Germinal center (tissue), 1 donor: Measurements from ENCODE around the gene GDF7.

Source experiments
- DNase-seq: peaks from one replicate; pipeline ENCODE4 v3.0.0; 2012; ENCODE audit warnings: mixed read lengths, low spot score

GDF7 gene

GRCh38 chr2:20629181-20629580 is 37.8 kb upstream of the GDF7 start:
- no peak for DNase-seq

- DNase-seq = no peak
These were observed 37.3 kb upstream of the GDF7 start for GRCh38 chr2:20629581-20630171.

GRCh38 chr2:20630967-20631366 is 36.0 kb upstream of the GDF7 start:
- DNase-seq = no peak

GRCh38 chr2:20631617-20632307 is 35.2 kb upstream of the GDF7 start:
- DNase-seq = no peak

GRCh38 chr2:20632446-20632990 is 34.4 kb upstream of the GDF7 start:
- no peak for DNase-seq

- no peak for DNase-seq
These were observed 33.9 kb upstream of the GDF7 start for GRCh38 chr2:20633001-20633400.

- no peak for DNase-seq
These were observed 33.0 kb upstream of the GDF7 start for GRCh38 chr2:20633794-20634506.

- no peak for DNase-seq
These were observed 32.3 kb upstream of the GDF7 start for GRCh38 chr2:20634507-20635112.

- DNase-seq = no peak
These were observed 31.8 kb upstream of the GDF7 start for GRCh38 chr2:20635113-20635510.

- DNase-seq = peak; percentile 72
These were observed 31.0 kb upstream of the GDF7 start for GRCh38 chr2:20635675-20636584.

- DNase-seq = no peak
These were observed 29.8 kb upstream of the GDF7 start for GRCh38 chr2:20637147-20637546.

GRCh38 chr2:20638014-20638413 is 28.9 kb upstream of the GDF7 start:
- DNase-seq = no peak

GRCh38 chr2:20638646-20639430 is 28.1 kb upstream of the GDF7 start:
- DNase-seq = no peak

- no peak for DNase-seq
These were observed 26.4 kb upstream of the GDF7 start for GRCh38 chr2:20640411-20641122.

- no peak for DNase-seq
These were observed 25.6 kb upstream of the GDF7 start for GRCh38 chr2:20641123-20641985.

- peak; percentile 87 for DNase-seq
These were observed 24.6 kb upstream of the GDF7 start for GRCh38 chr2:20642055-20642971.

GRCh38 chr2:20643060-20643459 is 23.9 kb upstream of the GDF7 start:
- no peak for DNase-seq

- DNase-seq = no peak
These were observed 23.1 kb upstream of the GDF7 start for GRCh38 chr2:20643826-20644225.
